ENCODE results near the gene ATXN7L1.

DNA sequence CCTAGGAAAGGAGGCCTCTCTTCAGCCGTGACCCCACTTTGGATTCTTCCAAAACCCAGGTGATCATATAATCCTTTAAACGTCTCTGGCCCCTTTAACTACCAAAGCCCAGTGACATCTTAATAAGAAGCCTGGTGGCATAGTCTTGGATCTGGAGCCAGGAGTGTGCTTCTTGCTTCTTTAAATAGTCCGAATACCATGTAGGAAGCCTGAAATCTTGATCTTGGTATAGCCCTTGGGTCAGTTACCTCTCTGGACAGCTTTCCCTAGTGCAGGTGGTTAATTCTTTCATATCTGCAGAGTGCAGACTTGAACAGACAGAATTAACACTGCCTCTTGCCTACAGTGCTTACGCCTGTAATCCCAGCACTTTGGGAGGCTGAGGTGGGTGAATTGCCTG, 156.5 kb downstream of the ATXN7L1 start:
- TF ChIP-seq SIN3A (conservative IDR thresholded peaks at IDR 0.05 in 1 of 2, IDR thresholded peaks at IDR 0.05 in 1 of 2; ENCODE audit: low read depth in 1 of 2, low read length in 2 of 2) (no peak), SUZ12 (IDR thresholded peaks at IDR 0.05; ENCODE audit: low read length) (no peak)
- TF ChIP-seq, protein P1, sequence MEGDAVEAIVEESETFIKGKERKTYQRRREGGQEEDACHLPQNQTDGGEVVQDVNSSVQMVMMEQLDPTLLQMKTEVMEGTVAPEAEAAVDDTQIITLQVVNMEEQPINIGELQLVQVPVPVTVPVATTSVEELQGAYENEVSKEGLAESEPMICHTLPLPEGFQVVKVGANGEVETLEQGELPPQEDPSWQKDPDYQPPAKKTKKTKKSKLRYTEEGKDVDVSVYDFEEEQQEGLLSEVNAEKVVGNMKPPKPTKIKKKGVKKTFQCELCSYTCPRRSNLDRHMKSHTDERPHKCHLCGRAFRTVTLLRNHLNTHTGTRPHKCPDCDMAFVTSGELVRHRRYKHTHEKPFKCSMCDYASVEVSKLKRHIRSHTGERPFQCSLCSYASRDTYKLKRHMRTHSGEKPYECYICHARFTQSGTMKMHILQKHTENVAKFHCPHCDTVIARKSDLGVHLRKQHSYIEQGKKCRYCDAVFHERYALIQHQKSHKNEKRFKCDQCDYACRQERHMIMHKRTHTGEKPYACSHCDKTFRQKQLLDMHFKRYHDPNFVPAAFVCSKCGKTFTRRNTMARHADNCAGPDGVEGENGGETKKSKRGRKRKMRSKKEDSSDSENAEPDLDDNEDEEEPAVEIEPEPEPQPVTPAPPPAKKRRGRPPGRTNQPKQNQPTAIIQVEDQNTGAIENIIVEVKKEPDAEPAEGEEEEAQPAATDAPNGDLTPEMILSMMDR (IDR thresholded peaks at IDR 0.05; ENCODE audit: control extremely low read depth in 1 of 3, insufficient read depth in 1 of 3, low read depth in 1 of 3, low read length in 3 of 3), result no peak

All from H1 (cell line).